Lower lobe of right lung (tissue), 2 donors: ENCODE data around the gene TSKS. TPM values are rescaled to one million over a fixed set of nuclear protein-coding genes. Genes with fewer than 3 reads are reported as not detected.

Experiments
- ATAC-seq, 2 donors: fragments of 200-7000 bp; cut with Tn5 transposase; one replicate each; pipeline ENCODE4 v1.9.1; 2020 to 2022; ENCODE audit warnings: mild to moderate bottlenecking in 2 of 2, moderate library complexity in 2 of 2
- DNase-seq: peaks from one replicate; pipeline ENCODE4 v3.0.0-alpha.2; 2020
- H3K27ac ChIP-seq: fragments of 200-600 bp; one replicate; pipeline ENCODE4 v1.8.0; 2022
- H3K27me3 ChIP-seq: fragments of 200-600 bp; one replicate; pipeline ENCODE4 v1.8.0; 2022; ENCODE audit warnings: low read depth
- H3K36me3 ChIP-seq: fragments of 200-600 bp; one replicate; pipeline ENCODE4 v1.8.0; 2022; ENCODE audit warnings: mild to moderate bottlenecking
- H3K4me1 ChIP-seq: fragments of 200-600 bp; one replicate; pipeline ENCODE4 v1.8.0; 2022
- H3K4me3 ChIP-seq: fragments of 200-600 bp; one replicate; pipeline ENCODE4 v1.8.0; 2022; ENCODE audit warnings: mild to moderate bottlenecking
- H3K9me3 ChIP-seq: fragments of 200-600 bp; one replicate; pipeline ENCODE4 v1.8.0; 2022
- CTCF ChIP-seq: fragments of 200-600 bp; IDR thresholded peaks from one replicate; pipeline ENCODE4 v1.8.0; 2022; ENCODE audit warnings: antibody characterized with exemption, mild to moderate bottlenecking
- intact Hi-C: fragments of 100-400 bp; cut with DNase I; formaldehyde crosslinking; loops from one replicate; pipeline ENCODE4 v1.11.0; 2022
- total RNA-seq: library from RNA; stranded (reverse); fragmentation: NEBNext Ultra II Directional; extraction: Animal tissue kit (Norgen Biotek cat#: 25700); gene quantifications from one replicate; pipeline ENCODE4 v1.2.1, GENCODE V29; 2021
- donor health status: DM: no; HTN: yes; CAD: no; lungs with severe emphysema.

Gene TSKS
- total RNA-seq, 1 donor from 2014 or later: 1.2 TPM

- DNase-seq: peak; percentile 70
- no peak for TF ChIP-seq CTCF
- no peak overlapping the region for H3K4me3 ChIP-seq
- no peaks in the 10 kb centered on the region for H3K4me1 ChIP-seq
- ATAC-seq: peak; percentile 33 to 40
- H3K27ac ChIP-seq: no peak overlapping the region
- H3K36me3 ChIP-seq: no peaks in the 10 kb centered on the region
- H3K27me3 ChIP-seq: no peaks in the 10 kb centered on the region
- no peaks in the 10 kb centered on the region for H3K9me3 ChIP-seq
- intact Hi-C loops: no loop called here
Measured at GRCh38 chr19:49746206-49746958, 16.7 kb downstream of the TSKS start.

- H3K27ac ChIP-seq: no peak overlapping the region
- no peak for DNase-seq
- ATAC-seq: no peak
- no peak for TF ChIP-seq CTCF
- no peaks in the 10 kb centered on the region for H3K27me3 ChIP-seq
- intact Hi-C loops: no loop called here
- no peaks in the 10 kb centered on the region for H3K9me3 ChIP-seq
- H3K36me3 ChIP-seq: no peaks in the 10 kb centered on the region
- no peak overlapping the region for H3K4me3 ChIP-seq
- no peaks in the 10 kb centered on the region for H3K4me1 ChIP-seq
Measured at GRCh38 chr19:49744946-49745381, 18.1 kb downstream of the TSKS start.

- no peak for DNase-seq
- H3K27ac ChIP-seq: no peak overlapping the region
- no peak overlapping the region for H3K4me3 ChIP-seq
- ATAC-seq: no peak
- no peaks in the 10 kb centered on the region for H3K27me3 ChIP-seq
- no peaks in the 10 kb centered on the region for H3K9me3 ChIP-seq
- H3K4me1 ChIP-seq: no peaks in the 10 kb centered on the region
- no peaks in the 10 kb centered on the region for H3K36me3 ChIP-seq
- intact Hi-C loops: no loop called here
- TF ChIP-seq CTCF: no peak
Measured at GRCh38 chr19:49741210-49741844, 21.8 kb downstream of the TSKS start.

- DNase-seq (no peak), ATAC-seq (no peak)
- H3K36me3 ChIP-seq: no peaks in the 10 kb centered on the region
- no peaks in the 10 kb centered on the region for H3K4me1 ChIP-seq
- no peaks in the 10 kb centered on the region for H3K27me3 ChIP-seq
- no peak overlapping the region for H3K4me3 ChIP-seq
- TF ChIP-seq CTCF: no peak
- no peaks in the 10 kb centered on the region for H3K9me3 ChIP-seq
- H3K27ac ChIP-seq: no peak overlapping the region
- intact Hi-C loops: no loop called here
Measured at GRCh38 chr19:49739933-49740332, 23.2 kb downstream of the TSKS start.

GRCh38 chr19:49739098-49739497, 24.0 kb downstream of the TSKS start:
- TF ChIP-seq CTCF: no peak
- Histone ChIP-seq H3K36me3 (no peaks in the 10 kb centered on the region), H3K4me3 (no peak overlapping the region), H3K4me1 (no peaks in the 10 kb centered on the region), H3K27ac (no peak overlapping the region), H3K9me3 (no peaks in the 10 kb centered on the region), H3K27me3 (no peaks in the 10 kb centered on the region)
- ATAC-seq (no peak), DNase-seq (no peak)
- intact Hi-C loops: no loop called here
